GM18526 (cell line): ENCODE measurements around the gene OSBPL7.

Experiments used
- POLR2A ChIP-seq: IDR thresholded peaks from 3 replicates; pipeline ENCODE4 v1.6.1; 2011; ENCODE audit not compliant: insufficient read length; ENCODE audit errors: extremely low read depth

Gene OSBPL7

GRCh38 chr17:47806026-47806912 lies 15.3 kb downstream of the OSBPL7 start:
- TF ChIP-seq POLR2A = no peak

GRCh38 chr17:47804461-47804860 lies 17.1 kb downstream of the OSBPL7 start:
- TF ChIP-seq POLR2A = no peak

- TF ChIP-seq POLR2A = no peak
Measured at GRCh38 chr17:47803751-47804150, 17.8 kb downstream of the OSBPL7 start.

GRCh38 chr17:47803201-47803600 lies 18.4 kb downstream of the OSBPL7 start:
- TF ChIP-seq POLR2A = no peak

GRCh38 chr17:47802341-47803022 lies 19.1 kb downstream of the OSBPL7 start:
- no peak for TF ChIP-seq POLR2A

- TF ChIP-seq POLR2A = no peak
Measured at GRCh38 chr17:47801906-47802305, 19.7 kb downstream of the OSBPL7 start.

GRCh38 chr17:47801176-47801765 lies 20.3 kb downstream of the OSBPL7 start:
- no peak for TF ChIP-seq POLR2A

GRCh38 chr17:47800686-47801085 lies 20.9 kb downstream of the OSBPL7 start:
- no peak for TF ChIP-seq POLR2A

- TF ChIP-seq POLR2A = no peak
Measured at GRCh38 chr17:47797797-47798196, 23.8 kb downstream of the OSBPL7 start.

GRCh38 chr17:47792979-47793378 lies 28.6 kb downstream of the OSBPL7 start:
- TF ChIP-seq POLR2A = no peak

- TF ChIP-seq POLR2A = no peak
Measured at GRCh38 chr17:47792457-47792856, 29.1 kb downstream of the OSBPL7 start.

GRCh38 chr17:47791025-47791424 lies 30.6 kb downstream of the OSBPL7 start:
- no peak for TF ChIP-seq POLR2A

GRCh38 chr17:47789611-47790561 lies 31.7 kb downstream of the OSBPL7 start:
- TF ChIP-seq POLR2A = no peak

- no peak for TF ChIP-seq POLR2A
Measured at GRCh38 chr17:47785538-47786123, 36.0 kb downstream of the OSBPL7 start.
